OCI-LY1 (cell line): ENCODE data around the gene ELOVL1.

Source experiments
- H2AFZ ChIP-seq: fragments of 200-600 bp; sonication (generic), shearing (Covaris generic); 2 replicates; pipeline ENCODE4 v1.6.0; 2014; ENCODE audit warnings: antibody characterized with exemption, mild to moderate bottlenecking, low read length
- H3F3A ChIP-seq: fragments of 200-600 bp; sonication (generic), shearing (Covaris generic); 2 replicates; pipeline ENCODE4 v1.6.0; 2014; ENCODE audit warnings: mild to moderate bottlenecking, antibody characterized with exemption, low read length, moderate library complexity; ENCODE audit not compliant: insufficient read depth
- H3K27ac ChIP-seq: fragments of 200-600 bp; sonication (generic); 2 replicates; pipeline ENCODE4 v1.5.1; 2014; ENCODE audit warnings: low read length, mixed run types, mild to moderate bottlenecking, low read depth; ENCODE audit not compliant: poor library complexity, severe bottlenecking
- H3K27me3 ChIP-seq: fragments of 200-600 bp; sonication (generic); 2 replicates; pipeline ENCODE4 v1.6.0; 2014; ENCODE audit warnings: antibody characterized with exemption, mild to moderate bottlenecking, low read length, moderate library complexity; ENCODE audit not compliant: insufficient read depth
- H3K36me3 ChIP-seq: fragments of 200-600 bp; sonication (generic); 2 replicates; pipeline ENCODE4 v1.6.1; 2014; ENCODE audit warnings: mild to moderate bottlenecking, antibody characterized with exemption, low read length, moderate library complexity, mixed read lengths; ENCODE audit not compliant: insufficient read depth
- H3K4me1 ChIP-seq: fragments of 200-600 bp; sonication (generic); 2 replicates; pipeline ENCODE4 v1.5.1; 2014; ENCODE audit warnings: mild to moderate bottlenecking, low read length, moderate library complexity; ENCODE audit not compliant: insufficient read depth, severe bottlenecking
- H3K4me2 ChIP-seq: fragments of 200-600 bp; sonication (generic), shearing (Covaris generic); 2 replicates; pipeline ENCODE4 v1.6.1; 2014; ENCODE audit warnings: low read length
- H3K4me3 ChIP-seq: fragments of 200-600 bp; sonication (generic); 2 replicates; pipeline ENCODE4 v1.5.1; 2014; ENCODE audit warnings: low read length, low read depth, mild to moderate bottlenecking, mixed read lengths; ENCODE audit not compliant: poor library complexity, severe bottlenecking
- H3K79me2 ChIP-seq: fragments of 200-600 bp; shearing (Covaris generic); 2 replicates; pipeline ENCODE4 v1.6.1; 2016; ENCODE audit warnings: mixed run types, low read length, mixed read lengths; ENCODE audit not compliant: insufficient read depth
- H3K9ac ChIP-seq: fragments of 200-600 bp; sonication (generic), shearing (Covaris generic); 2 replicates; pipeline ENCODE4 v1.6.1; 2014; ENCODE audit warnings: mild to moderate bottlenecking, low read length, mixed read lengths
- H3K9me2 ChIP-seq: fragments of 200-600 bp; sonication (generic), shearing (Covaris generic); 2 replicates; pipeline ENCODE4 v1.6.1; 2014; ENCODE audit warnings: low read depth, mild to moderate bottlenecking, low read length, mixed read lengths
- H3K9me3 ChIP-seq: fragments of 200-600 bp; shearing (Covaris generic); 2 replicates; pipeline ENCODE4 v1.6.1; 2014; ENCODE audit warnings: low read length, mixed read lengths
- H4K20me1 ChIP-seq: fragments of 200-600 bp; sonication (generic), shearing (Covaris generic); 2 replicates; pipeline ENCODE4 v1.6.0; 2016; ENCODE audit warnings: mild to moderate bottlenecking, low read length; ENCODE audit not compliant: insufficient read depth
- EZH2 ChIP-seq: fragments of 200-600 bp; sonication (generic), shearing (Covaris generic); IDR thresholded peaks from 2 replicates; pipeline ENCODE4 v1.8.0; 2017; ENCODE audit warnings: borderline replicate concordance, mixed run types, mild to moderate bottlenecking, antibody characterized with exemption, low read length, moderate library complexity, mixed read lengths
- TF ChIP-seq, protein P1 (sequence below): fragments of 200-600 bp; sonication (generic), shearing (Covaris generic); IDR thresholded peaks from 2 replicates; pipeline ENCODE4 v1.5.1; 2017; ENCODE audit warnings: mild to moderate bottlenecking, antibody characterized with exemption, low read length, moderate library complexity, mixed read lengths

Gene ELOVL1

DNA sequence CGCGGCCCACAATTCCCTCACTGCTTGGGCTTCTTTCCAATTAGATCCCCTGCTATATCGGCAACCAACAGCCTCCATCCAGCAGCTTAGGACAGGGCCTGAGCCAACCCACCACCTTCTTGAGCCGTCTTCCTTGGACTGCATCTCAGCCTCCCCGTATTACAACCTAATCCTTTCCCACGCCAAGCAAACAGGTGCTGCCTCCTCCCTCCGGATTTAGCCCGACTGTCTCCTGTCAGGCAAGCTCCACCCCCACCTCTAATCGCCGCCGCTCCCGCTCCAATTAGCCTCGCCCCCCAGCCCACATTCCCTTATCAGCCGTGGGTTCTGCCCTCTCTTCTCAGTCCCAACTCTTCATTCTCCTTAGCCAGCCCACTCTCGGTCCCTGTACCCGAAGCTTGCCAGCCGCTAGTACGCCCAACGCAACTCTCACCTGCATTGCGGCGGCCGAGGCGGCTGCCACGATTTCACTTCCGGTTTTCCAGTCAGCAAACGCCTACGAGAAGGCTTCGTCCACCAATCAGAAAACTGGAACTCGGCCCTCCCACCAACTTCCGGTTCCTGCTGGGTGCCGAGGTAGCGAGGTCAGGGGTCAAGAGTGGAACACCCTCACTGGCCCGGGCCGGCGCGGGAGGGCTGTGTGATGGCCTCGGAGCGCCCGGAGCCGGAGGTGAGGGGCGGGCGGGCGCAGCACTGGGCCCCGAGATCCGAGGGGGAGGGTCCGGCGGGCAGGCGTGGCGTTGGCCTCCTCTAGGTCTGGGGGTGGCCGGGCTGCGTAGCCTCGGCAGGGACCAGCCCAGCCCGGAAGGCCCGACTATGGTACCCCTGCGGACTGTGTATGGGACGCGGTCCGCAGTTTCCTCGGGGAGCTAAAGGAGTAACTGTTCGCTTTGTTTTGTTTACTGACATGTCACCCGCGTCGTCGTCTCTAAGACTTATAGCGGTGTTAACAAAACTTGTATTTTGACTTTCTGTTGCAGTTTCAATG lies 21.8 kb upstream of the ELOVL1 start, which contains the start of the genes MED8 and SZT2:
Gene MED8, minus strand, starts transcription at position 475 of the 988 bp plus-strand sequence. Its CDS starts 36 bp downstream, at position 439.
Gene SZT2, plus strand, starts transcription at position 574 of the 988 bp plus-strand sequence. Its CDS starts 70 bp downstream, at position 644.
- Histone ChIP-seq H3F3A (no peaks in the 10 kb centered on the region), H3K4me2 (peak within 1 kb of the TSS; percentile 97), H3K4me1 (peaks cover 23% of the 10 kb centered on the region), H3K36me3 (peaks cover 31% of the 10 kb centered on the region), H3K79me2 (peaks cover 18% of the 10 kb centered on the region), H3K27me3 (no peaks in the 10 kb centered on the region), H4K20me1 (no peaks in the 10 kb centered on the region), H2AFZ (no peak within 1 kb of the TSS), H3K9me3 (no peaks in the 10 kb centered on the region), H3K4me3 (peak within 1 kb of the TSS; percentile 72), H3K9me2 (no peaks in the 10 kb centered on the region), H3K9ac (peak within 1 kb of the TSS; percentile 71), H3K27ac (no peak within 1 kb of the TSS)
- TF ChIP-seq EZH2 = no peak
- TF ChIP-seq, protein P1, sequence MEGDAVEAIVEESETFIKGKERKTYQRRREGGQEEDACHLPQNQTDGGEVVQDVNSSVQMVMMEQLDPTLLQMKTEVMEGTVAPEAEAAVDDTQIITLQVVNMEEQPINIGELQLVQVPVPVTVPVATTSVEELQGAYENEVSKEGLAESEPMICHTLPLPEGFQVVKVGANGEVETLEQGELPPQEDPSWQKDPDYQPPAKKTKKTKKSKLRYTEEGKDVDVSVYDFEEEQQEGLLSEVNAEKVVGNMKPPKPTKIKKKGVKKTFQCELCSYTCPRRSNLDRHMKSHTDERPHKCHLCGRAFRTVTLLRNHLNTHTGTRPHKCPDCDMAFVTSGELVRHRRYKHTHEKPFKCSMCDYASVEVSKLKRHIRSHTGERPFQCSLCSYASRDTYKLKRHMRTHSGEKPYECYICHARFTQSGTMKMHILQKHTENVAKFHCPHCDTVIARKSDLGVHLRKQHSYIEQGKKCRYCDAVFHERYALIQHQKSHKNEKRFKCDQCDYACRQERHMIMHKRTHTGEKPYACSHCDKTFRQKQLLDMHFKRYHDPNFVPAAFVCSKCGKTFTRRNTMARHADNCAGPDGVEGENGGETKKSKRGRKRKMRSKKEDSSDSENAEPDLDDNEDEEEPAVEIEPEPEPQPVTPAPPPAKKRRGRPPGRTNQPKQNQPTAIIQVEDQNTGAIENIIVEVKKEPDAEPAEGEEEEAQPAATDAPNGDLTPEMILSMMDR = no peak

DNA sequence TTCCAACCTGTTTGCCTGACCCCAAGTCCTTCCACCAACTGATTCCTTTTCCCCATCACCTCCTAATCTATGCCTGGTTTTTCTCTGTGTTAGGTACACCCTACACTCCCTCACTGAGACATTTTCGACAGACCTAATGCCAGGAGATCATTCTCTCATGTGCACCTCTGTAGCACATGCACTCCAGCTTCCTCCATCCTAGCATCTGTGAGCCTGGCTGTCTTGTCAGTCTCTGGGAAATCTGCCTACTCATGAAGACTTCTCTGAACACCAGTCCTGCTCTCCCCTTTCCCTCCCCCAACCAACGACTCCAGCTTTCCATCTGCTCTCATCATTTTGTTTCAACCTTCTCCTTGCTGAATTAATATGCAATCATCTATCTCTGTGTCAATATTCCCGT lies 20.8 kb upstream of the ELOVL1 start:
- Histone ChIP-seq H3K9me2 (no peaks in the 10 kb centered on the region), H3K36me3 (peaks cover 41% of the 10 kb centered on the region), H3K4me3 (peak overlapping the region; percentile 72), H3K27ac (no peak overlapping the region), H3K9ac (peak overlapping the region; percentile 71), H3K27me3 (no peaks in the 10 kb centered on the region), H3K4me1 (peaks cover 23% of the 10 kb centered on the region), H3F3A (no peaks in the 10 kb centered on the region), H3K9me3 (no peaks in the 10 kb centered on the region), H3K4me2 (peak overlapping the region; percentile 97), H3K79me2 (peaks cover 18% of the 10 kb centered on the region), H2AFZ (no peak overlapping the region), H4K20me1 (no peaks in the 10 kb centered on the region)
- TF ChIP-seq EZH2 = no peak
- TF ChIP-seq, protein P1 = no peak

DNA sequence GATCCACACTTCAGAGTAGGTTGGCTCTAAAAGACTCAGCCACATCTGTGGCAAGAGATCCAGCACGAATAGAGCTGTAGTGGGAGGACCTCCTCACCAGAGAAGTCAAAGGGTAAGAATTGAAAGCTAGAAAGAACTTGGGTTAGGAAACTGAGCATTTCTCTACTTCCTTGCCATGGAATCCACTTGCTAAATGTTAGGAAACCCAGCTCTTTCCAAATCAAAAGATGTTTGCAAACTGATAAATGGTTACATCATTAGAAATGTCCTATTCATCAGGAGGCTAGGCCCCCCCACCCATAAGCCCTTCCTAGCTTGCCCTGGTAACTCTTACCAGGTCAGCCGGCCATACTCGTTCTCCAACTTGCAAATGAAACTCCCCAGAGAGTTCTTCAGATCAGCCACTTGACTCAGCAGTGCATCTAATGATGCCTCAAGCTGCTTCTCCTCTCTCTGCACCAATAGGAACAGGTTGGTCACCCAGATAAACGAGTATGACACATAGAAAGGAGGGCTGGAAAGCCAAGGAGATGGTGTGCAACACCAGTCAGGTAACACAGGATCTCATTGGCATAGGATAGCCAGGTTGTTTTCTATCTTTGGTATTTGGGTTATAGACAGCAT lies 20.3 kb upstream of the ELOVL1 start:
- peaks cover 18% of the 10 kb centered on the region for H3K79me2 ChIP-seq

More for the DNA sequence above, 20.3 kb upstream of the ELOVL1 start:
- no peaks in the 10 kb centered on the region for H3K27me3 ChIP-seq
- no peak overlapping the region for H3K27ac ChIP-seq
- H3F3A ChIP-seq = no peaks in the 10 kb centered on the region
- H3K4me2 ChIP-seq = peak overlapping the region; percentile 97
- TF ChIP-seq, protein P1 = no peak
- no peak for TF ChIP-seq EZH2
- no peaks in the 10 kb centered on the region for H3K9me2 ChIP-seq
- no peak overlapping the region for H2AFZ ChIP-seq
- peaks cover 46% of the 10 kb centered on the region for H3K36me3 ChIP-seq
- no peaks in the 10 kb centered on the region for H4K20me1 ChIP-seq
- peak overlapping the region; percentile 71 for H3K9ac ChIP-seq
- no peaks in the 10 kb centered on the region for H3K9me3 ChIP-seq
- peak overlapping the region; percentile 72 for H3K4me3 ChIP-seq
- peaks cover 23% of the 10 kb centered on the region for H3K4me1 ChIP-seq
